ENCODE measurements around the gene CAPN5.

The CAPN5 gene

DNA sequence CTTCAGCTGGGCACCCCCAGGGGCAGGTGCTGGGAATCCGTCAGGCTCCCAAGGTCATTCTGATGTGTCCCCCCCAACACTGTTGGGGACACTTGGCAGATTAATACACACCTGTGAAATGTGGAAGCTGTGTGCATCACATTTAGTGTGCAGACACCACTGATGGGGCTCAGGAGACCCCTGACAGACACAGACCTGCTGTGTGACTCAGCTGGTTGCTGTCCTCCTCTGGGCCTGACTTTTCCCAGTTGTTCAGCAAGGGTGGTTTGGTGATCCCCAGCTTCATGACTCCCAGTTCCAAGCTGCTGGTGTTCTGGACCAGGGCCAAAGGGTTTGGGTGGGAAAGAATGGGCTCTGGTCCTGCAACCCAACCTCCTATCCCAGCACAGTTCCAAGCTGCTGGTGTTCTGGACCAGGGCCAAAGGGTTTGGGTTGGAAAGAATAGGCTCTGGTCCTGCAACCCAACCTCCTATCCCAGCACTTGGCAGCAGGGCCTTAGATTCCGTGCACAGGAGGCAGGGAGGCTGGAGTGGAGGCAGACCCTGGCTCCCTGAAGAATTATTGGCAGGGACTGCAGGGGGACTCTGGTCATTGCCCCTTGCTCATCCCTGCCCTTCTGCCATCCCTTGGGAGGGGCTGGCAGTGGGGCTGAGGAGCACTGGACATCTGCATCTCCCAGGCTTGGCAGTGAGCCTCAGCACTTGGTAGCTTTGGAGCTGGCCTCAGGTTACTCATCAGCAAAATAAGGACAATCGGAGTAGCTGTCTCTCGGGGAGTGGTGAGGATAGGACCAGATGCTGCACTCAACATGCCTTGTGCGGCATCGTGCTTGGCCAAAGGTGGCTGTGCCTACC lies 27.4 kb downstream of the CAPN5 start:
- H3K79me2 ChIP-seq (ENCODE audit: insufficient read depth, low read length), result no peaks in the 10 kb centered on the region
- H2AFZ ChIP-seq (ENCODE audit: low read length), result no peak overlapping the region
- no peak overlapping the region for H3K4me3 ChIP-seq (ENCODE audit: low read length, poor library complexity, severe bottlenecking)
- no peaks in the 10 kb centered on the region for H3K27me3 ChIP-seq (ENCODE audit: insufficient read depth, low read length, poor library complexity, severe bottlenecking)
- H3K36me3 ChIP-seq (ENCODE audit: insufficient read depth, low read length), result peaks cover 8% of the 10 kb centered on the region; the same call in 1 of the 2 replicates
- H3K9me3 ChIP-seq (ENCODE audit: insufficient read depth, low read depth, low read length), result no peaks in the 10 kb centered on the region
- no peaks in the 10 kb centered on the region for H4K20me1 ChIP-seq (ENCODE audit: insufficient read depth, low read length, poor library complexity, severe bottlenecking)
- H3F3A ChIP-seq (ENCODE audit: low read depth), result no peaks in the 10 kb centered on the region
- peaks cover 6% of the 10 kb centered on the region for H3K4me1 ChIP-seq (ENCODE audit: insufficient read depth, low read length, poor library complexity, severe bottlenecking)
- TF ChIP-seq, protein P1, sequence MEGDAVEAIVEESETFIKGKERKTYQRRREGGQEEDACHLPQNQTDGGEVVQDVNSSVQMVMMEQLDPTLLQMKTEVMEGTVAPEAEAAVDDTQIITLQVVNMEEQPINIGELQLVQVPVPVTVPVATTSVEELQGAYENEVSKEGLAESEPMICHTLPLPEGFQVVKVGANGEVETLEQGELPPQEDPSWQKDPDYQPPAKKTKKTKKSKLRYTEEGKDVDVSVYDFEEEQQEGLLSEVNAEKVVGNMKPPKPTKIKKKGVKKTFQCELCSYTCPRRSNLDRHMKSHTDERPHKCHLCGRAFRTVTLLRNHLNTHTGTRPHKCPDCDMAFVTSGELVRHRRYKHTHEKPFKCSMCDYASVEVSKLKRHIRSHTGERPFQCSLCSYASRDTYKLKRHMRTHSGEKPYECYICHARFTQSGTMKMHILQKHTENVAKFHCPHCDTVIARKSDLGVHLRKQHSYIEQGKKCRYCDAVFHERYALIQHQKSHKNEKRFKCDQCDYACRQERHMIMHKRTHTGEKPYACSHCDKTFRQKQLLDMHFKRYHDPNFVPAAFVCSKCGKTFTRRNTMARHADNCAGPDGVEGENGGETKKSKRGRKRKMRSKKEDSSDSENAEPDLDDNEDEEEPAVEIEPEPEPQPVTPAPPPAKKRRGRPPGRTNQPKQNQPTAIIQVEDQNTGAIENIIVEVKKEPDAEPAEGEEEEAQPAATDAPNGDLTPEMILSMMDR (conservative IDR thresholded peaks at IDR 0.05; ENCODE audit: low read length), result no peak
- TF ChIP-seq EZH2phosphoT487 (IDR thresholded peaks at IDR 0.05; ENCODE audit: borderline replicate concordance), result no peak
- no peaks in the 10 kb centered on the region for H3K9me2 ChIP-seq (replicated peaks; ENCODE audit: low read depth, low read length)
- H3K4me2 ChIP-seq (ENCODE audit: low read depth, low read length, poor library complexity, severe bottlenecking), result no peak overlapping the region
- H3K9ac ChIP-seq (ENCODE audit: low read depth, low read length, poor library complexity, severe bottlenecking), result no peak overlapping the region

DNA sequence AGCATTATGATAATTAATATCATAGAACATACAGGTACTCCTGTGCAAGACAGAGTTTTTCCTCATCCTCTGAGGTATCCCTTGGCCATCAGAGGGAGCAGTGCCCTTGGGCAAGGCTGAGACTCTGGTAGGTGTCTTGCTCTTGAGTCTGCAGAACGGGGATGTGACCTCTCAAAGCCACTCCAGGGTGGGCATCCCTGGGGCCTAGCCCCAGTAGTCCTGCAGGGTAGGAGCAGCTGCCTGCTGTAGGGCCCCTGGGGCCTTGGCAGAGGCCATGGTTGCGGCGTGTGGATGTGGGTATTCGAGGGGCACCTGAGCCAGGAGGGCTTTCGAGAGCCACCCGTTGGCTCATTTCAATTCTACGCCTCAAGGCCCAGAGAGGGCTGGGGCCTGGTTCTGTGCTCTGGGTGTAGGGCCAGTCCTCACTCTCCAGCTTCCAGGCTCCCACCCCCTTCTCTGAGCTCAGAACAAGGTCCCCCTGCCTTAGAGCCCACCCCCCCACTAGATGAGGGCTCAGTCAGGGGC lies 28.1 kb downstream of the CAPN5 start:
- Histone ChIP-seq H3K36me3 (ENCODE audit: insufficient read depth, low read length) (peaks cover 8% of the 10 kb centered on the region; the same call in 1 of the 2 replicates), H3K9me3 (ENCODE audit: insufficient read depth, low read depth, low read length) (no peaks in the 10 kb centered on the region), H3K4me2 (ENCODE audit: low read depth, low read length, poor library complexity, severe bottlenecking) (no peak overlapping the region), H3K9me2 (replicated peaks; ENCODE audit: low read depth, low read length) (no peaks in the 10 kb centered on the region), H3K79me2 (ENCODE audit: insufficient read depth, low read length) (no peaks in the 10 kb centered on the region), H3F3A (ENCODE audit: low read depth) (no peaks in the 10 kb centered on the region), H3K4me3 (ENCODE audit: low read length, poor library complexity, severe bottlenecking) (no peak overlapping the region), H3K9ac (ENCODE audit: low read depth, low read length, poor library complexity, severe bottlenecking) (no peak overlapping the region), H3K27me3 (ENCODE audit: insufficient read depth, low read length, poor library complexity, severe bottlenecking) (no peaks in the 10 kb centered on the region), H2AFZ (ENCODE audit: low read length) (no peak overlapping the region), H4K20me1 (ENCODE audit: insufficient read depth, low read length, poor library complexity, severe bottlenecking) (no peaks in the 10 kb centered on the region), H3K4me1 (ENCODE audit: insufficient read depth, low read length, poor library complexity, severe bottlenecking) (peaks cover 6% of the 10 kb centered on the region)
- TF ChIP-seq, protein P1 (conservative IDR thresholded peaks at IDR 0.05; ENCODE audit: low read length), result no peak
- no peak for TF ChIP-seq EZH2phosphoT487 (IDR thresholded peaks at IDR 0.05; ENCODE audit: borderline replicate concordance)

DNA sequence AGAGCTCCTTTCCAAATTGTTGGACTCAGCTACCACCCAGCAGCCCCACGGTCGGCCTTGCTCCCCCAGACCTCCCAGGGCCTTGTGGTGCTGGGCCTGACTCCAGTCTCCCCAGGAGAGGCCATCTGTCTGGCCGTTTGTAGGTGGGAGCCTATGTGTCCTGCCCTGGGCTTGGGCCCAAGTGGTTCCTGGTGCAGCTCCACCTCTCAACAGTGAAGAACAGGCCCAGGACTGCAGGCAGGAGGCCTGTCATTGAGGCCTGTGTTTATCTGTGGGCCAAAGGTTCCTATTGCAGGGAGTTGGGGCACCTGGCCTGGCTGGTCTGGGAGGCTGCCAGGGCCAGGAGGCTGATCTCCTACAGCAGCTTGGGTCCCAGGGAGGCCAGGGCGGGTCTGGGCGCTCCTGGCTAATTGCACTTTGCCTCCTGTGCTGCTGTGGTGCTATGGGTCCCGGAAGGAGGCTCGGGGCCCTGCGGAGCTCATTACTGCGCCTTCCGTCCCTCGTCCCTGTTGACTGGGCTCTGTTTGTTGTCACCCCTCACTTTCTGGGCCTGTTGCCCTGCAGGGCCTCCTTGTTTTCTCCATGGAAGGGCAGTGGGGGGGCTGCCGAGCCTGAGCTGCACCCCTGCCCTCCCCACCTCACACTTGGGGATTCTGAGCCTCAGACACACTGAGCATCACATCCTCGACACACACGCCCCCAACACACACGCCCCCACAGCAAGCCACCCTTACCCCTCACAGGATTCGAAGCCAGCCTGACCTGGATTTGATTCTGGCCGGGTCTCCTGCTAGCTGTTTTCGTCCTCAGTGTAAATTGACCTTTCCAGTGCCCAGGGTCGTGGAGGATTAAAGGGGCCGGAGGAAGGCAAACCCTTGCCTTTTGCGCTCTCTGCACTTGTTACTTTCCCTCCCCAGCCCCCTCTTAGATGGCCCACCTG lies 29.1 kb downstream of the CAPN5 start:
- no peak for TF ChIP-seq EZH2phosphoT487 (IDR thresholded peaks at IDR 0.05; ENCODE audit: borderline replicate concordance)
- TF ChIP-seq, protein P1 (conservative IDR thresholded peaks at IDR 0.05; ENCODE audit: low read length), result no peak
- H3K4me2 ChIP-seq (ENCODE audit: low read depth, low read length, poor library complexity, severe bottlenecking), result no peak overlapping the region
- H3K79me2 ChIP-seq (ENCODE audit: insufficient read depth, low read length), result no peaks in the 10 kb centered on the region

More for the DNA sequence above, 29.1 kb downstream of the CAPN5 start:
- Histone ChIP-seq H3K4me1 (ENCODE audit: insufficient read depth, low read length, poor library complexity, severe bottlenecking) (peaks cover 2% of the 10 kb centered on the region), H3K4me3 (ENCODE audit: low read length, poor library complexity, severe bottlenecking) (no peak overlapping the region), H3K27me3 (ENCODE audit: insufficient read depth, low read length, poor library complexity, severe bottlenecking) (no peaks in the 10 kb centered on the region), H3K9me2 (replicated peaks; ENCODE audit: low read depth, low read length) (no peaks in the 10 kb centered on the region), H4K20me1 (ENCODE audit: insufficient read depth, low read length, poor library complexity, severe bottlenecking) (no peaks in the 10 kb centered on the region), H3K9me3 (ENCODE audit: insufficient read depth, low read depth, low read length) (no peaks in the 10 kb centered on the region), H3K9ac (ENCODE audit: low read depth, low read length, poor library complexity, severe bottlenecking) (no peak overlapping the region), H3F3A (ENCODE audit: low read depth) (no peaks in the 10 kb centered on the region), H3K36me3 (ENCODE audit: insufficient read depth, low read length) (peaks cover 8% of the 10 kb centered on the region; the same call in 1 of the 2 replicates), H2AFZ (ENCODE audit: low read length) (no peak overlapping the region)
